Activated T-cell treated with anti-CD3 and anti-CD28 coated beads, Interleukin-2, amount 50 U/mL, for 72 hours (primary cell): ENCODE results near the gene GJD4. TPM values are rescaled to one million over a fixed set of nuclear protein-coding genes. Genes with fewer than 3 reads are reported as not detected.

Source experiments
- ATAC-seq, 2 donors: fragments of 150-1000 bp; cut with Tn5 transposase; replicated peaks in 1 of 2; 2 replicates each; pipeline ENCODE4 v1.10.0; 2021; ENCODE audit warnings: moderate library complexity in 2 of 2, mild to moderate bottlenecking in 1 of 2
- DNase-seq, 2 donors: peaks; one replicate each; pipeline ENCODE4 v3.0.0; 2021 to 2022; ENCODE audit warnings: mixed read lengths in 1 of 2
- H3K27ac Mint-ChIP-seq: one replicate; pipeline ENCODE4 v1.8.0; 2022; ENCODE audit warnings: mild to moderate bottlenecking, moderate library complexity, mixed read lengths
- H3K27me3 Mint-ChIP-seq: one replicate; pipeline ENCODE4 v1.8.0; 2022; ENCODE audit warnings: low read depth, mixed read lengths
- H3K36me3 Mint-ChIP-seq, 2 donors: one replicate each; pipeline ENCODE4 v1.8.0; 2022; ENCODE audit warnings: mixed read lengths in 2 of 2, mild to moderate bottlenecking in 1 of 2; ENCODE audit not compliant: insufficient read depth in 2 of 2
- H3K4me1 Mint-ChIP-seq: one replicate; pipeline ENCODE4 v1.8.0; 2022; ENCODE audit warnings: low read depth, mixed read lengths
- H3K4me3 Mint-ChIP-seq, 2 donors: one replicate each; pipeline ENCODE4 v1.8.0; 2022; ENCODE audit warnings: mild to moderate bottlenecking in 2 of 2, mixed read lengths in 2 of 2, moderate library complexity in 2 of 2
- H3K9me3 Mint-ChIP-seq, 2 donors: one replicate each; pipeline ENCODE4 v1.8.0; 2022; ENCODE audit warnings: mixed read lengths in 2 of 2
- total RNA-seq, 2 donors: library from RNA; stranded (reverse); gene quantifications; one replicate each; pipeline ENCODE4 v1.2.3, GENCODE V29; 2022

GJD4 gene
- total RNA-seq, 2 donors from 2014 or later: not detected

- Mint-ChIP-seq H3K4me3 (no peak overlapping the region), H3K36me3 (peaks cover 2 to 4% of the 10 kb centered on the region in 2 donors), H3K27me3 (peaks cover 34% of the 10 kb centered on the region), H3K4me1 (no peaks in the 10 kb centered on the region), H3K9me3 (peaks cover 0 to 3% of the 10 kb centered on the region in 2 donors), H3K27ac (no peak overlapping the region)
- ATAC-seq: no peak
- no peak for DNase-seq
Observed at GRCh38 chr10:35612385-35613106, 7.4 kb downstream of the GJD4 start.

GRCh38 chr10:35613107-35613440 lies 7.9 kb downstream of the GJD4 start:
- H3K4me1 Mint-ChIP-seq: no peaks in the 10 kb centered on the region
- peaks cover 0 to 3% of the 10 kb centered on the region in 2 donors for H3K9me3 Mint-ChIP-seq
- DNase-seq: no peak
- H3K27me3 Mint-ChIP-seq: peaks cover 31% of the 10 kb centered on the region
- H3K4me3 Mint-ChIP-seq: no peak overlapping the region
- H3K27ac Mint-ChIP-seq: no peak overlapping the region
- ATAC-seq: no peak
- H3K36me3 Mint-ChIP-seq: peaks cover 2 to 4% of the 10 kb centered on the region in 2 donors

GRCh38 chr10:35613597-35614226 lies 8.6 kb downstream of the GJD4 start:
- peaks cover 31% of the 10 kb centered on the region for H3K27me3 Mint-ChIP-seq
- no peaks in the 10 kb centered on the region for H3K4me1 Mint-ChIP-seq
- no peak overlapping the region for H3K4me3 Mint-ChIP-seq
- ATAC-seq (no peak), DNase-seq (no peak)
- peaks cover 0 to 3% of the 10 kb centered on the region in 2 donors for H3K9me3 Mint-ChIP-seq
- H3K27ac Mint-ChIP-seq: no peak overlapping the region
- peaks cover 2 to 4% of the 10 kb centered on the region in 2 donors for H3K36me3 Mint-ChIP-seq

GRCh38 chr10:35614312-35614711 lies 9.2 kb downstream of the GJD4 start:
- H3K27me3 Mint-ChIP-seq: peaks cover 31% of the 10 kb centered on the region

GRCh38 chr10:35626971-35627507 lies 21.9 kb downstream of the GJD4 start:
- H3K4me1 Mint-ChIP-seq: no peaks in the 10 kb centered on the region
- no peak overlapping the region for H3K4me3 Mint-ChIP-seq
- peaks cover 0 to 1% of the 10 kb centered on the region in 2 donors for H3K36me3 Mint-ChIP-seq
- H3K9me3 Mint-ChIP-seq: peaks cover 0 to 5% of the 10 kb centered on the region in 2 donors
- no peak overlapping the region for H3K27ac Mint-ChIP-seq
- DNase-seq (no peak), ATAC-seq (no peak)
- peaks cover 43% of the 10 kb centered on the region for H3K27me3 Mint-ChIP-seq

More at GRCh38 chr10:35614312-35614711, 9.2 kb downstream of the GJD4 start:
- H3K4me3 Mint-ChIP-seq: no peak overlapping the region
- peaks cover 2 to 6% of the 10 kb centered on the region in 2 donors for H3K36me3 Mint-ChIP-seq
- H3K27ac Mint-ChIP-seq: no peak overlapping the region
- ATAC-seq (no peak), DNase-seq (no peak)
- H3K4me1 Mint-ChIP-seq: no peaks in the 10 kb centered on the region
- H3K9me3 Mint-ChIP-seq: peaks cover 0 to 3% of the 10 kb centered on the region in 2 donors

- H3K27ac Mint-ChIP-seq: no peak overlapping the region
- no peak for ATAC-seq
- no peak overlapping the region for H3K4me3 Mint-ChIP-seq
- DNase-seq: no peak
- peaks cover 36% of the 10 kb centered on the region for H3K27me3 Mint-ChIP-seq
- H3K36me3 Mint-ChIP-seq: peaks cover 0 to 1% of the 10 kb centered on the region in 2 donors
- peaks cover 0 to 4% of the 10 kb centered on the region in 2 donors for H3K9me3 Mint-ChIP-seq
- peaks cover 10% of the 10 kb centered on the region for H3K4me1 Mint-ChIP-seq
Observed at GRCh38 chr10:35631404-35631803, 26.3 kb downstream of the GJD4 start.

GRCh38 chr10:35632027-35632426 lies 26.9 kb downstream of the GJD4 start:
- Mint-ChIP-seq H3K36me3 (peaks cover 0 to 1% of the 10 kb centered on the region in 2 donors), H3K27ac (no peak overlapping the region), H3K27me3 (peaks cover 42% of the 10 kb centered on the region), H3K4me1 (peaks cover 10% of the 10 kb centered on the region), H3K9me3 (peaks cover 0 to 4% of the 10 kb centered on the region in 2 donors), H3K4me3 (no peak overlapping the region)
- ATAC-seq (no peak), DNase-seq (no peak)

- Mint-ChIP-seq H3K4me1 (peaks cover 10% of the 10 kb centered on the region), H3K27ac (no peak overlapping the region), H3K9me3 (peaks cover 0 to 4% of the 10 kb centered on the region in 2 donors), H3K4me3 (no peak overlapping the region), H3K27me3 (peaks cover 48% of the 10 kb centered on the region), H3K36me3 (peaks cover 0 to 1% of the 10 kb centered on the region in 2 donors)
- ATAC-seq (no peak), DNase-seq (no peak)
Observed at GRCh38 chr10:35633006-35633980, 28.2 kb downstream of the GJD4 start.

- peak; percentile 57 to 61 for ATAC-seq
- H3K9me3 Mint-ChIP-seq: no peaks in the 10 kb centered on the region
- peak; percentile 28 to 54 for DNase-seq
Observed at GRCh38 chr10:35635576-35635975, 30.4 kb downstream of the GJD4 start.

GRCh38 chr10:35636956-35637355 lies 31.8 kb downstream of the GJD4 start:
- H3K9me3 Mint-ChIP-seq: no peaks in the 10 kb centered on the region
- H3K27me3 Mint-ChIP-seq: peaks cover 34% of the 10 kb centered on the region
- ATAC-seq (no peak), DNase-seq (no peak)
- H3K27ac Mint-ChIP-seq: no peak overlapping the region
- H3K4me1 Mint-ChIP-seq: peaks cover 10% of the 10 kb centered on the region
- H3K4me3 Mint-ChIP-seq: peak overlapping the region in 1 of 2 donors; percentile 37
- H3K36me3 Mint-ChIP-seq: no peaks in the 10 kb centered on the region

More at GRCh38 chr10:35635576-35635975, 30.4 kb downstream of the GJD4 start:
- Mint-ChIP-seq H3K27me3 (peaks cover 34% of the 10 kb centered on the region), H3K36me3 (no peaks in the 10 kb centered on the region), H3K27ac (no peak overlapping the region), H3K4me3 (no peak overlapping the region), H3K4me1 (peaks cover 10% of the 10 kb centered on the region)

- no peaks in the 10 kb centered on the region for H3K36me3 Mint-ChIP-seq
- no peaks in the 10 kb centered on the region for H3K9me3 Mint-ChIP-seq
- no peak for DNase-seq
- H3K4me3 Mint-ChIP-seq: no peak overlapping the region
- H3K27ac Mint-ChIP-seq: no peak overlapping the region
- ATAC-seq: no peak
- peaks cover 34% of the 10 kb centered on the region for H3K27me3 Mint-ChIP-seq
- peaks cover 10% of the 10 kb centered on the region for H3K4me1 Mint-ChIP-seq
Observed at GRCh38 chr10:35637462-35637861, 32.3 kb downstream of the GJD4 start.

GRCh38 chr10:35638101-35638500 lies 33.0 kb downstream of the GJD4 start:
- peaks cover 31% of the 10 kb centered on the region for H3K27me3 Mint-ChIP-seq
- no peaks in the 10 kb centered on the region for H3K9me3 Mint-ChIP-seq
- DNase-seq: no peak
- H3K4me1 Mint-ChIP-seq: peaks cover 10% of the 10 kb centered on the region
- no peak overlapping the region for H3K27ac Mint-ChIP-seq
- ATAC-seq: no peak
- H3K4me3 Mint-ChIP-seq: no peak overlapping the region
- H3K36me3 Mint-ChIP-seq: no peaks in the 10 kb centered on the region
